ENCODE measurements around the gene GJA5. TPM values are rescaled to one million over a fixed set of nuclear protein-coding genes. Genes with fewer than 3 reads are reported as not detected.

The GJA5 gene
- total RNA-seq (2014; rRNA removed; shearing (Covaris generic)), result 0.57 and 0.86 TPM in 2 replicates

GRCh38 chr1:147760481-147761260 lies at the start of gene GJA5:
TSS of gene GJA5 (minus strand) at chr1:147760602. CDS start at chr1:147759238, 1,364 bp downstream.
- no peak for DNase-seq (ENCODE audit: low spot score)

- no peak for DNase-seq (ENCODE audit: low spot score)
Measured at GRCh38 chr1:147809236-147809635, 48.8 kb upstream of the GJA5 start.

GRCh38 chr1:147808025-147808424 lies 47.6 kb upstream of the GJA5 start:
- no peak for DNase-seq (ENCODE audit: low spot score)

- no peak for DNase-seq (ENCODE audit: low spot score)
Measured at GRCh38 chr1:147807405-147807804, 47.0 kb upstream of the GJA5 start.

- no peak for DNase-seq (ENCODE audit: low spot score)
Measured at GRCh38 chr1:147804942-147805723, 44.7 kb upstream of the GJA5 start.

GRCh38 chr1:147800804-147801203 lies 40.4 kb upstream of the GJA5 start:
- no peak for DNase-seq (ENCODE audit: low spot score)

- DNase-seq (ENCODE audit: low spot score), result no peak
Measured at GRCh38 chr1:147798731-147799130, 38.3 kb upstream of the GJA5 start.

- no peak for DNase-seq (ENCODE audit: low spot score)
Measured at GRCh38 chr1:147794570-147794969, 34.2 kb upstream of the GJA5 start.

GRCh38 chr1:147791876-147792275 lies 31.5 kb upstream of the GJA5 start:
- DNase-seq (ENCODE audit: low spot score), result no peak

- no peak for DNase-seq (ENCODE audit: low spot score)
Measured at GRCh38 chr1:147787765-147788164, 27.4 kb upstream of the GJA5 start.

GRCh38 chr1:147786536-147786935 lies 26.1 kb upstream of the GJA5 start:
- no peak for DNase-seq (ENCODE audit: low spot score)

- DNase-seq (ENCODE audit: low spot score), result no peak
Measured at GRCh38 chr1:147785794-147786506, 25.5 kb upstream of the GJA5 start.

GRCh38 chr1:147784941-147785340 lies 24.5 kb upstream of the GJA5 start:
- no peak for DNase-seq (ENCODE audit: low spot score)

GRCh38 chr1:147781056-147781471 lies 20.7 kb upstream of the GJA5 start:
- DNase-seq (ENCODE audit: low spot score), result peak; percentile 72

- no peak for DNase-seq (ENCODE audit: low spot score)
Measured at GRCh38 chr1:147777694-147778093, 17.3 kb upstream of the GJA5 start.

GRCh38 chr1:147773215-147773715 lies 12.9 kb upstream of the GJA5 start:
- DNase-seq (ENCODE audit: low spot score), result no peak

GRCh38 chr1:147772570-147772969 lies 12.2 kb upstream of the GJA5 start:
- no peak for DNase-seq (ENCODE audit: low spot score)

- DNase-seq (ENCODE audit: low spot score), result no peak
Measured at GRCh38 chr1:147771226-147772125, 11.1 kb upstream of the GJA5 start.

- DNase-seq (ENCODE audit: low spot score), result no peak
Measured at GRCh38 chr1:147769106-147769505, 8.7 kb upstream of the GJA5 start.

- no peak for DNase-seq (ENCODE audit: low spot score)
Measured at GRCh38 chr1:147768582-147768981, 8.2 kb upstream of the GJA5 start.

- DNase-seq (ENCODE audit: low spot score), result no peak
Measured at GRCh38 chr1:147768101-147768500, 7.7 kb upstream of the GJA5 start.

Measured in HT-29 (cell line).